SH-SY5Y (cell line): ENCODE measurements around the gene HSPB1.

Experiments
- GATA2 ChIP-seq: IDR thresholded peaks from 2 replicates; pipeline ENCODE4 v1.6.1; 2011; ENCODE audit warnings: mild to moderate bottlenecking, low read depth, low read length
- GATA3 ChIP-seq: IDR thresholded peaks from 2 replicates; pipeline ENCODE4 v1.6.1; 2011; ENCODE audit warnings: low read depth, mild to moderate bottlenecking, low read length, moderate library complexity

DNA sequence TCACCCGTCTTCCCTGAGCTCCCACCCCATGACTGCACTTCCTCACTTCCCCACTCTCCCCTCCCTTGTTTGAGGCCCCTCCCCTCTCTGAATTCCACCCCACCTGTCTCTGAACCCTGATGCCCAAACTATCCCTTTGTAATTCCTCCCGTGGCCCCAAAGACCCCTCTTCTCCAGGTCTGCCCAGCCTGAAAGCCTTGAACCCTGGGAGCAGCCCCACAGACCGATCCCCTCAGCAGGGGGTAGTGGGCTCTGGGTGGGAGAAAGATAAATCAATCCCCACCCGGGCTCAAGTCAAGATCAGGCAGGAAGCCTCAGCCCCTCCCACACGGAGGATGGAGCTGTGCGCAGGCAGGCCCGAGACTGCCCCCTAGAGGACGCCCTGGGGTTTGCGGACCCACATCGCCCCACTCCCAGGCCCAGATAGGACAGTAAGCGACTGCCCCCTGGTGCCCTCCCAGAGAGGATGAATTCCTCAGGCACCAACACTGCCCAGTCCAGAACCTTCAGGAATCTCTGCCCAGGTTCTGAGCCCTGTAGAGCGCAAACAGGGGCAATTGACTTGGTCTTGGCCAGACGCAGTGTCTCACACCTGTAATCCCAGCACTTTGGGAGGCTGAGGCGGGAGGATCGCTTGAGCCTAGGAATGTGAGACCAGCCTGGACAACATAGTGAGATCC is 11.7 kb downstream of the HSPB1 start:
- TF ChIP-seq GATA3 (no peak), GATA2 (no peak; the same call in 1 of the 2 replicates)
